ENCODE data around the gene AMFR. TPM values are rescaled to one million over a fixed set of nuclear protein-coding genes. Genes with fewer than 3 reads are reported as not detected.

Gene AMFR
- total RNA-seq, 2 donors from 2014 or later = 68.7 to 92.4 TPM

- Histone ChIP-seq H3K4me3 (no peak overlapping the region), H3K4me1 (no peaks in the 10 kb centered on the region), H3K27me3 (no peaks in the 10 kb centered on the region), H3K36me3 (peaks cover 5% of the 10 kb centered on the region), H3K9ac (ENCODE audit: low read depth in 2 of 2, low read length in 2 of 2) (no peak overlapping the region), H3K9me3 (no peaks in the 10 kb centered on the region), H3K27ac (no peak overlapping the region)
- intact Hi-C loops (cut with DNase I) = no loop called here
- TF ChIP-seq CTCF (IDR thresholded peaks at IDR 0.05) = no peak
- no peak for DNase-seq
These were observed 58.4 kb downstream of the AMFR start for GRCh38 chr16:56366945-56367344.

GRCh38 chr16:56365552-56365951 is 59.8 kb downstream of the AMFR start:
- Histone ChIP-seq H3K27ac (no peak overlapping the region), H3K4me1 (no peaks in the 10 kb centered on the region), H3K27me3 (no peaks in the 10 kb centered on the region), H3K4me3 (no peak overlapping the region), H3K9me3 (no peaks in the 10 kb centered on the region), H3K36me3 (peaks cover 6% of the 10 kb centered on the region), H3K9ac (ENCODE audit: low read depth in 2 of 2, low read length in 2 of 2) (no peak overlapping the region)
- no peak for DNase-seq
- TF ChIP-seq CTCF (IDR thresholded peaks at IDR 0.05) = no peak
- intact Hi-C loops (cut with DNase I) = no loop called here

GRCh38 chr16:56364865-56365264 is 60.5 kb downstream of the AMFR start:
- TF ChIP-seq CTCF (IDR thresholded peaks at IDR 0.05) = no peak
- Histone ChIP-seq H3K36me3 (peaks cover 6% of the 10 kb centered on the region), H3K27ac (no peak overlapping the region), H3K9ac (ENCODE audit: low read depth in 2 of 2, low read length in 2 of 2) (no peak overlapping the region), H3K4me3 (no peak overlapping the region), H3K9me3 (no peaks in the 10 kb centered on the region), H3K27me3 (no peaks in the 10 kb centered on the region), H3K4me1 (no peaks in the 10 kb centered on the region)
- no peak for DNase-seq
- intact Hi-C loops (cut with DNase I) = no loop called here

- no peaks in the 10 kb centered on the region for H3K9me3 ChIP-seq
- no peak for DNase-seq
- H3K36me3 ChIP-seq = peaks cover 6% of the 10 kb centered on the region
- no peak overlapping the region for H3K27ac ChIP-seq
- H3K4me1 ChIP-seq = no peaks in the 10 kb centered on the region
- no peaks in the 10 kb centered on the region for H3K27me3 ChIP-seq
- intact Hi-C loops (cut with DNase I) = no loop called here
- H3K4me3 ChIP-seq = no peak overlapping the region
- no peak overlapping the region for H3K9ac ChIP-seq (ENCODE audit: low read depth in 2 of 2, low read length in 2 of 2)
- TF ChIP-seq CTCF (IDR thresholded peaks at IDR 0.05) = no peak
These were observed 61.4 kb downstream of the AMFR start for GRCh38 chr16:56363781-56364565.

- Histone ChIP-seq H3K27ac (no peak overlapping the region), H3K9ac (ENCODE audit: low read depth in 2 of 2, low read length in 2 of 2) (no peak overlapping the region), H3K4me1 (no peaks in the 10 kb centered on the region), H3K4me3 (no peak overlapping the region), H3K27me3 (no peaks in the 10 kb centered on the region), H3K9me3 (no peaks in the 10 kb centered on the region), H3K36me3 (peaks cover 6% of the 10 kb centered on the region)
- TF ChIP-seq CTCF (IDR thresholded peaks at IDR 0.05) = no peak
- intact Hi-C loops (cut with DNase I) = no loop called here
- DNase-seq = no peak
These were observed 62.1 kb downstream of the AMFR start for GRCh38 chr16:56363181-56363716.
